ENCODE measurements around the gene RNPEPL1.

GRCh38 chr2:240555541-240556250 lies 12.6 kb upstream of the RNPEPL1 start:
- TF ChIP-seq CTCF (IDR thresholded peaks at IDR 0.05) = no peak
- TF ChIP-seq POLR2A (IDR thresholded peaks at IDR 0.05) = no peak

Data from uterus (tissue), 2 donors.